Measurements from ENCODE around the gene PAGE2B. TPM values are rescaled to one million over a fixed set of nuclear protein-coding genes. Genes with fewer than 3 reads are reported as not detected.
A peak's percentile ranks its signal among the peaks of the same experiment; 100 is the strongest.

PAGE2B gene
- polyA plus RNA-seq, 2 of the 4 experiments (the other 2 are of a cell fraction), result not detected

DNA sequence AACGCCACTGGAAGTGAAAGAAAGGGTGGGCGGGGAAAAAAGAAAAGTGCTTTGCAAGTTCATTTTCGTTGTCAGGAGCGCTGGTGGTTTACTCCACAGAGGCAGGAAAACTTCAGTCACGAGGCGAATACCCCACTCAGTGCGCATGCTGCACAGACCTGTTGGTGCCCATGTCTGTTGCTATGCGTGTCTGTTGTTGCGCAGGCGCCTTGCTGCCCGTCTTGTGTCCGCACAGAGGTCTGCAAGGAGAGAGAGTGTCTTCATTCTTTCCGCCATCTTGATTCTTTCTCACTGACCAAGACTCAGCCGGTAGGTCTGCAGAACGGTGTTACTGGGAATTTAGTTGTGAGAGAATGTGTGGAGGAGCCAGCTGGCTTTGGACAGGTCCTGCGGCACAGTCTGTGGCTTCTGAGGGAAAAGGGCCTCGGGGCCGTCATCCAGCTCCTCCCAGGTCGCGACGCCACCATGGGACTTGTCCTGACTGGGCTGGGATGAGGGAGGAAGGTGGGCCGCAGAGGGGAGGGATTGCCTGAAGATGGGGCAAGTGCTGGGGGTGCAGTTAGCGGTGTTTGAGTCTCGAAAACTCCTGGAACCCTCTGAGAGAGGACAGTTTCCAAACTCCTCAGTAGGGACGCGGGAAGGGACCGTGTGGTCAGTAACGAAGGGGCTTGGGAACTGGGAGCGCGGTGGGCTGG, 14.1 kb downstream of the PAGE2B start, which contains the start of gene PAGE2:
Gene PAGE2 (plus strand): TSS at position 224 of the 695 bp plus-strand sequence. CDS start 1,003 bp downstream, outside the sequence.
- TF ChIP-seq CBX8 (IDR thresholded peaks at IDR 0.05) (no peak), JUN (IDR thresholded peaks at IDR 0.05) (no peak), ZFP36 (IDR thresholded peaks at IDR 0.05; ENCODE audit: borderline replicate concordance, partially characterized antibody) (no peak), ZNF302 (CRISPR knock-in tag; IDR thresholded peaks at IDR 0.05) (no peak), BCL3 (IDR thresholded peaks at IDR 0.05) (no peak), BHLHE40 (IDR thresholded peaks at IDR 0.05; ENCODE audit: low read depth, low read length) (no peak), SMC3 (IDR thresholded peaks at IDR 0.05) (no peak), POLR2A (IDR thresholded peaks at IDR 0.05; ENCODE audit: low read length) (no peak), EHF (CRISPR knock-in tag; IDR thresholded peaks at IDR 0.05) (no peak), RFX5 (IDR thresholded peaks at IDR 0.05) (no peak), CHD2 (IDR thresholded peaks at IDR 0.05; ENCODE audit: low read length, partially characterized antibody) (no peak), NR3C1 (IDR thresholded peaks at IDR 0.05) (no peak), CBX2 (IDR thresholded peaks at IDR 0.05; ENCODE audit: borderline replicate concordance, low read depth) (no peak), POLR2AphosphoS2 (conservative IDR thresholded peaks at IDR 0.05; ENCODE audit: low read length) (no peak)
- TF ChIP-seq, protein P1, sequence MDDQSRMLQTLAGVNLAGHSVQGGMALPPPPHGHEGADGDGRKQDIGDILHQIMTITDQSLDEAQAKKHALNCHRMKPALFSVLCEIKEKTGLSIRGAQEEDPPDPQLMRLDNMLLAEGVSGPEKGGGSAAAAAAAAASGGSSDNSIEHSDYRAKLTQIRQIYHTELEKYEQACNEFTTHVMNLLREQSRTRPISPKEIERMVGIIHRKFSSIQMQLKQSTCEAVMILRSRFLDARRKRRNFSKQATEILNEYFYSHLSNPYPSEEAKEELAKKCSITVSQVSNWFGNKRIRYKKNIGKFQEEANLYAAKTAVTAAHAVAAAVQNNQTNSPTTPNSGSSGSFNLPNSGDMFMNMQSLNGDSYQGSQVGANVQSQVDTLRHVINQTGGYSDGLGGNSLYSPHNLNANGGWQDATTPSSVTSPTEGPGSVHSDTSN (IDR thresholded peaks at IDR 0.05), result no peak
- TF ChIP-seq, protein P2, sequence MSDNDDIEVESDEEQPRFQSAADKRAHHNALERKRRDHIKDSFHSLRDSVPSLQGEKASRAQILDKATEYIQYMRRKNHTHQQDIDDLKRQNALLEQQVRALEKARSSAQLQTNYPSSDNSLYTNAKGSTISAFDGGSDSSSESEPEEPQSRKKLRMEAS (IDR thresholded peaks at IDR 0.05), result no peak
- ATAC-seq (no peak), FAIRE-seq (no peak), DNase-seq (ENCODE audit: low read depth in 1 of 2, low spot score in 1 of 2) (no peak)
- H3K27ac ChIP-seq, result no peak within 1 kb of the TSS
- H3K4me2 ChIP-seq, result no peak within 1 kb of the TSS
- H3K4me1 ChIP-seq, result no peaks in the 10 kb centered on the region
- CTCF ChIA-PET, result no interaction called here
- H3K9me3 ChIP-seq, result no peaks in the 10 kb centered on the region
- H3K4me3 ChIP-seq, result no peak within 1 kb of the TSS
- WGBS (ENCODE audit: missing lambda C conversion rate), result 76% methylated on average over 23 of the region's 30 CpGs
- POLR2A ChIA-PET, result no interaction called here

DNA sequence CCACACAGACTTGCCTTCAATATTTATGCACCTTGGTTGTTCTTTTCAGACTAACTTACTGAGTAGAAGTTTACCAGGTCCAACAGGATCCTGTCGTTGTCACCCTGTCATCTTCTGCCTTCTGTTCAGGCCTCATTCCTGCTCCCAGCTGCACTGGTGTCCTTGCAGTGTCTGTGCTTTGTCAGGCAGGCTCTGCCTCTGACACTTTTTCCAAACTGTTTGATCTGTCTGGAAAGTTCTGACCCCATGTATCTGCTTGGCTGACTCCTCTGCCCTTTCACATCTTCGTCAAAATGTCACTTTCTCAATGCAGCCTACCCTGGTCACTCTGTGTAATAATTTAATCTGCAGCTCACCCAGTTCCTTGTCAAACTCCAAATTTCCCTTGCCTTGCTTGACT, 23.9 kb downstream of the PAGE2B start:
- Histone ChIP-seq H3K27ac (no peak overlapping the region), H3K4me2 (no peak overlapping the region), H3K4me1 (no peaks in the 10 kb centered on the region), H3K4me3 (no peak overlapping the region), H3K9me3 (no peaks in the 10 kb centered on the region)
- ATAC-seq (no peak), DNase-seq (ENCODE audit: low read depth in 1 of 2, low spot score in 1 of 2) (no peak), FAIRE-seq (no peak)
- no peak for TF ChIP-seq FOXS1 (CRISPR knock-in tag; IDR thresholded peaks at IDR 0.05)
- TF ChIP-seq FOSB (CRISPR knock-in tag; IDR thresholded peaks at IDR 0.05), result no peak
- TF ChIP-seq EHF (CRISPR knock-in tag; IDR thresholded peaks at IDR 0.05), result no peak
- POLR2A ChIA-PET, result no interaction called here
- CTCF ChIA-PET, result no interaction called here
- WGBS (ENCODE audit: missing lambda C conversion rate), result 3% methylated on average over 2 of the region's 2 CpGs

DNA sequence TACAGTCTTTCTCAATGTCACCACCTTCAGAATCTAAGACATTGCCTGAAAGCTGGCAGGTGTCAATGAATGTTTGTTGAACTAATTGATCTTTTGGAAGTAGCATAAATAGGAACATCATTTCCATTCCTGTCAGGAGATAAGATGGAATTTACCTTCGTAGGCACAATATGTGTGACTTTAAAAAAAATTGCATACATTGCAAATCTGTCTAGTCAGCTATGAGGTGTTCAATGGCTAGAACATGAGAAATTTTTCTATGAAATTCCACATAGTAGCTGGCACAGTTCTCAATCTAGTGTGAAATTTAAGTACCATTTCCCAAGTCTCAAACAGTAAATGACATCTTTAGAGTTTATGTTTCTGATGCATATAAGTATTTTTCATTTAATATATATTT, 24.3 kb downstream of the PAGE2B start:
- no peak overlapping the region for H3K27ac ChIP-seq
- H3K4me2 ChIP-seq, result no peak overlapping the region
- DNase-seq (ENCODE audit: low read depth in 1 of 2, low spot score in 1 of 2) (no peak), ATAC-seq (no peak), FAIRE-seq (no peak)
- no peaks in the 10 kb centered on the region for H3K9me3 ChIP-seq
- WGBS (ENCODE audit: missing lambda C conversion rate), result 4% methylated on average over 1 of the region's 1 CpG
- TF ChIP-seq MAFK (IDR thresholded peaks at IDR 0.05; ENCODE audit: partially characterized antibody) (peak; percentile 71), JUNB (IDR thresholded peaks at IDR 0.05) (no peak), NFE2L2 (conservative IDR thresholded peaks at IDR 0.05; ENCODE audit: low read length) (no peak), SREBF2 (IDR thresholded peaks at IDR 0.05) (no peak), SMC3 (IDR thresholded peaks at IDR 0.05) (no peak), RARB (CRISPR knock-in tag; IDR thresholded peaks at IDR 0.05) (no peak), ESRRA (IDR thresholded peaks at IDR 0.05; ENCODE audit: borderline replicate concordance, low read length) (no peak), ZFP36 (IDR thresholded peaks at IDR 0.05; ENCODE audit: borderline replicate concordance, partially characterized antibody) (no peak), JUN (IDR thresholded peaks at IDR 0.05) (no peak)
- no peaks in the 10 kb centered on the region for H3K4me1 ChIP-seq
- H3K4me3 ChIP-seq, result no peak overlapping the region
- ChIA-PET POLR2A (no interaction called here), CTCF (no interaction called here)
